HG03571 (cell line): Measurements from ENCODE around the gene LRRC43.
"Not testable (repeated sequence)": the region's sequence is repeated elsewhere in the genome, so short reads cannot be mapped to it uniquely, and the experiment has no call there.

Source experiments
- ATAC-seq: cut with Tn5 transposase; IDR thresholded peaks from one replicate; pipeline ENCODE4 v1.9.1; 2021; ENCODE audit not compliant: unreplicated experiment

LRRC43 gene

DNA sequence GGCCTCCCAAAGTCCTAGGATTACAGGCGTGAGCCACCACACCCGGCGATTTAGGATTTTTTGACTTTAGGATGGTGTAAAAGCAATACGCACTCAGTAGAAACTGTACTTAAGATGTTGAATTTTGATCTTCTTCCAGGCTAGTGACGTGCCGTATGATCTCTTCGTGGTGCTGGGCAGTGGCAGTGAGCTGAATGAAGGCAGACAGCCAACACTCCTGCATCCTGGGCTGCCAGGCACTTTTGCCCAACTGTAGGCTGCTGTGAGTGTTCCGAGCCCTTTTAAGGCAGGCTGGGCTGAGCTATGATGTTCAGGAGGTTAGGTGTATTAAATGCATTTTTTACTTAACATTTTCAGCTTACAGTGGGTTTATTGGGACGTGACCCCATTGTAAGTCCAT is 30.2 kb upstream of the LRRC43 start:
- ATAC-seq = no peak

DNA sequence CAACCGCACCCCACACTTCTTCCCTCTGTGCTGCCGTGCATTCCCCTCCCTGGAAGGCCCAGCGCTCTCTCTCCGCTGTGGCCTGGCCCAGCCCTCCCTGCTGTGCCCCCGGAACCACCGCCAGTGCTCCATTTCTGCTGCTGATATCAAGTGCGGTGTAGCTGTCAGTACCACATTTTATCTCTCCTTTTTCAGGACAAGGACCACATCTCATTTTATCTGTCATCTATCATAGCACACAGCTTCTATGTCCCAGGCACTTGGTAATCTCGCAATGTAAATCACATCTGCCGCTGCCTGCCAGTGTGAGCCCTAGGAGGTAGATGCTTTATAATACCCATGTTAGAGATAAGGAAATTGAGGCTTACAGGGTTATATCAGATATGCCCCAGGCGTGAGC is 27.2 kb upstream of the LRRC43 start:
- ATAC-seq = no peak

- ATAC-seq = no peak
These were observed 24.1 kb upstream of the LRRC43 start for GRCh38 chr12:122158700-122159285.

DNA sequence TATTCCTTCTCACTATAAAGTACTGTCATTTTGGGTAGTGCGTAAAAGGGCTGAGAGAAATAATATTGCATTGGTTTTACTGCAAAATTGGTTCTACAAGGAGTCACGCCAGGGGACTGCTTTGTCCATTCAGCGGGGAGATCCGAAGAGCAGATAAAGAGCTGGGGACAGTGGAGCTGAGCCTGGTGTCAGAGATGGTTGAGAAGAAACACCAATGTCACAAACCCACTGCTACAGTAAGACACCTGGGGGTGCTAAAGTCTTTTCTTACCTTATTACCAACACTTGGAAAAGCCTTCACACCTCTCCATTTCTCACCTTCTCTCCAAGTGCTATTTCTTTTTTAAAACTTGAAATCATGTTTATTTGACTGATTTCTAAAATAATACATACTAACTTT is 23.0 kb upstream of the LRRC43 start:
- ATAC-seq = no peak

- ATAC-seq = no peak
These were observed 22.2 kb upstream of the LRRC43 start for GRCh38 chr12:122160761-122161160.

DNA sequence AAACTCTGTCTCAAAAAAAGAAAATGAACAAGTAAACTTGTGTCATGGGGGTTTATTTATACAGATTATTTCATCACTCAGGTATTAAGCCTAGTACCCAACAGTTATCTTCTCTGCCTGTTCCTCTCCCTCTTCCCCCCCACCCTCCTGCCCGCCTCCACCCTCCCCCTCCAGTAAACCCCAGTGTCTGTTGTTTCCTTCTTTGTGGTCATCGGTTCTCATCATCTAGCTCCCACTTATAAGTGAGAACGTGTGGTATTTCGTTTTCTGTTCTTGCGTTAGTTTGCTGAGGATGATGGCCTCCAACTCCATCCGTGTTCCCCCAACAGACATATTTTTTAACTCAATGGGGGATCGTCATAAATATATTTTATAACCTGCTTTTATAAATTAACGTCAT is 21.2 kb upstream of the LRRC43 start:
- no peak for ATAC-seq

DNA sequence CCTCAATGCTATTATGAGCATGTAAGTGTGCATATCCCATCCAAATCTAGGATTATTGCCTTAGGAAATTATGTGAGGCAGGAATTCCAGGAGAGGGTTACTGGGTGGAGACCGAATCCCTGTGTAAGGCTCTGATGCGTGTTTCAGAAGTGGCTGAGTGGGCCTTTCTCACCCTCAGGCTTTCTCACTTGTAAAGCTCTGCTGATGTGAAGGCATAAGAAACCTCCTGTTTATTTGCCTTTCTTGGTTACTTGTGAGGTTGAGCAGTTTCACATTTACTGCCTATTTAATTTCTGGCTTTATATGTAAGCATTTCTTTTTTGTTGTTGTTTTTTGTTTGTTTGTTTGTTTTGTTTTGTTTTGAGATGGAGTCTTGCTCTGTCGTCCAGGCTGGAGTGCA is 19.9 kb upstream of the LRRC43 start:
- ATAC-seq = no peak

GRCh38 chr12:122166422-122167349 is 16.2 kb upstream of the LRRC43 start:
- ATAC-seq = peak; percentile 59

DNA sequence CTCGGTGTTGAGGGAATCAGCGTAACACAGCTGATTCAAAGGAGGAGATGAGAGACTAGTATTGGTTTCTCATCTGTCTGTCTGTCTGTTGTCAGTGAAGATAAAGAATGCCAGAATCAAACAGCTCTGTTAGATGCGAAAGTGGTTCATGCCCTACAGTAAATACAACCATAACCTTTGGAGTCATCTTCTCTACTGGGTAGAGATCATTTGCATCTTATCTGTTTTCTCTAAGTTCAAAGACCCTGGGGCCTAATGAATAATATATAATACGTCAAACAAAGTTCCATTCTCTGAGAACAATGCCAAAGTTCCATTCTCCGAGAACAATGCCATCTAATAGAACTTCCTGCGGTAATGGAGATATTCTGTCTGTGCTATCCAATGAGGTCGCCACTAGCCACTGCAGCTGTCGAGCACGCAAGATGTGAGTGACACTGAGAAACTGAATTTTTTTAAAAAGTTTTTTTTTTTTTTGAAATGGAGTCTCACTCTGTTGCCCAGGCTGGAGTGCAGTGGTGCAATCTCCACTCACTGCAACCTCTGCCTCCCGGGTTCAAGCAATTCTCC is 15.5 kb upstream of the LRRC43 start:
- no peak for ATAC-seq

GRCh38 chr12:122168492-122168891 is 14.4 kb upstream of the LRRC43 start:
- no peak for ATAC-seq

GRCh38 chr12:122171399-122171798 is 11.5 kb upstream of the LRRC43 start:
- ATAC-seq = no peak

- ATAC-seq = no peak
These were observed 10.5 kb upstream of the LRRC43 start for GRCh38 chr12:122172262-122172939.

DNA sequence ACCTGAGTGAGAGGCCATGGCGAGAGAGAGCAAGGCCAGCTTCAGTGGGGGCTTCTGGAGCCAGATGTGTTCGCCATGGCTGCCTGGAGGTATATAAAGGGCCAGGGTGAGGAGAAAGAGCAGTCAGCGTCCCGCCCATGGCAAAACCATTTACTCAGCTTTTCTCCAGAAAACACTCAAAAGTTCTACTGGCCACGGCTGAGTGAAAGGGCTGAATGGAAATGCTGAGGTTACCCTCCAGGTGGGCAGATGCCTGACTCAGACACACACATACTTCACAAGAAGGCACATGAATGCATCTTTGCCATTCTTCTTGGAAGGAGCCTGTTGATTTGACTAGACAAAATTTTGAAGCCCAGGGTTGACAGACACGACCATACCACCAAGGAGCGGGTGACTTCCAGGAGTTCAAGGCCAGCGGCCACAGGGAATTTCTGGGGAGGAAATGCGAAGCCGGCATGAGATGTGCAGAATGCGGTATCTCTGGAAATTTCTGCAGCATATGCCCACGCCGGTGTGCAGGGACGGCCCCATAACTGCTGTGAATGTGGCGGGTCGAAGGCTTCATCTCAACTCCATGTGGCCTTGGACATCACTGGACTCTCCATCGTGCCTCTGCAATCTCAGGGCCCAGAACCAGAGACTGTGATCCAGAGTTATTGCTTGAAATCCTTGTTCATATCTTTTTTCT is 8.6 kb upstream of the LRRC43 start, which contains the start of gene IL31:
IL31 (minus strand) TSS at position 67 of the 691 bp plus-strand sequence; CDS start at position 18, 49 bp downstream.
- no peak for ATAC-seq

- not testable (repeated sequence) for ATAC-seq
These were observed 6.5 kb upstream of the LRRC43 start for GRCh38 chr12:122176473-122176872.

- no peak for ATAC-seq
These were observed 641 bp downstream of the LRRC43 start for GRCh38 chr12:122183588-122183940.

GRCh38 chr12:122184517-122184916 is 1.6 kb downstream of the LRRC43 start:
- ATAC-seq = no peak

GRCh38 chr12:122185079-122185478 is 2.2 kb downstream of the LRRC43 start:
- no peak for ATAC-seq

GRCh38 chr12:122185494-122186082 is 2.7 kb downstream of the LRRC43 start:
- ATAC-seq = no peak

DNA sequence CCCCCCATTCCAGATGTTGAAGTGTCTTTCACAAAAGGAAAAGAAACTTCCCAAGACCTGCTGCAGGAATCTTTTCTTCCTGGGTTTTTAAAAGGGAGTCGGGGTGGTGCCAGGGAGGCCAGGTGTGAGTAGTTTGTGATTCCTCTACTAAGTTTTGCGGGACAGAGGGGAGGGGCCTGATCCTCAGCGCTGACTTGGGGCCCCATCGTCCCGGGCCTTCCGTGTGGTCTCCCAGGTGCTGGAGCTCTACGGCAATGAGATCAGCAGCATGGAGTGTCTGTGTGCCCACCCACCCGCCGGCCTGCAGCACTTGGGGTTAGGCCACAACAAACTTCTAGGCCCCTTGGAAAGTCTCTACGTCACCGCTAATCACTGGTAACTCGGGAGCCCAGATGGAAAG is 4.5 kb downstream of the LRRC43 start:
- no peak for ATAC-seq

- ATAC-seq = no peak
These were observed 6.9 kb downstream of the LRRC43 start for GRCh38 chr12:122189626-122190475.
